Measurements from ENCODE around the gene KIF5A.

Gene KIF5A

GRCh38 chr12:57520053-57520818 lies 29.6 kb upstream of the KIF5A start, which contains the start of gene DDIT3:
Gene DDIT3 (minus strand): TSS chr12:57520514. CDS start chr12:57517406, 3,108 bp downstream.
- peak; percentile 91 for DNase-seq (ENCODE audit: low spot score)

- no peak for DNase-seq (ENCODE audit: low spot score)
Observed at GRCh38 chr12:57521525-57522010, 28.3 kb upstream of the KIF5A start.

GRCh38 chr12:57522011-57522886 lies 27.6 kb upstream of the KIF5A start, which contains the start of gene MBD6:
Gene MBD6 (plus strand): TSS chr12:57522824. CDS start chr12:57524304, 1,480 bp downstream.
- peak; percentile 96 for DNase-seq (ENCODE audit: low spot score)

- peak; percentile 87 for DNase-seq (ENCODE audit: low spot score)
Observed at GRCh38 chr12:57522887-57523705, 26.7 kb upstream of the KIF5A start.

- no peak for DNase-seq (ENCODE audit: low spot score)
Observed at GRCh38 chr12:57523706-57524614, 25.9 kb upstream of the KIF5A start.

GRCh38 chr12:57524814-57525614 lies 24.8 kb upstream of the KIF5A start:
- DNase-seq (ENCODE audit: low spot score): no peak

GRCh38 chr12:57525615-57526383 lies 24.0 kb upstream of the KIF5A start:
- no peak for DNase-seq (ENCODE audit: low spot score)

- no peak for DNase-seq (ENCODE audit: low spot score)
Observed at GRCh38 chr12:57526477-57527126, 23.2 kb upstream of the KIF5A start.

- no peak for DNase-seq (ENCODE audit: low spot score)
Observed at GRCh38 chr12:57527184-57527583, 22.7 kb upstream of the KIF5A start.

GRCh38 chr12:57528176-57528575 lies 21.7 kb upstream of the KIF5A start:
- no peak for DNase-seq (ENCODE audit: low spot score)

GRCh38 chr12:57528831-57529555 lies 20.9 kb upstream of the KIF5A start:
- DNase-seq (ENCODE audit: low spot score): no peak

GRCh38 chr12:57529831-57530230 lies 20.0 kb upstream of the KIF5A start:
- no peak for DNase-seq (ENCODE audit: low spot score)

GRCh38 chr12:57530396-57531142 lies 19.3 kb upstream of the KIF5A start:
- no peak for DNase-seq (ENCODE audit: low spot score)

GRCh38 chr12:57531836-57532235 lies 18.0 kb upstream of the KIF5A start:
- no peak for DNase-seq (ENCODE audit: low spot score)

- no peak for DNase-seq (ENCODE audit: low spot score)
Observed at GRCh38 chr12:57533108-57533507, 16.7 kb upstream of the KIF5A start.

- no peak for DNase-seq (ENCODE audit: low spot score)
Observed at GRCh38 chr12:57534250-57534649, 15.6 kb upstream of the KIF5A start.

- DNase-seq (ENCODE audit: low spot score): no peak
Observed at GRCh38 chr12:57534991-57535543, 14.8 kb upstream of the KIF5A start.

Measured in iPS-NIHi11 (cell line).